ENCODE results near the gene MNX1. TPM values are rescaled to one million over a fixed set of nuclear protein-coding genes. Genes with fewer than 3 reads are reported as not detected.

The MNX1 gene
- total RNA-seq, 2 donors from 2014 or later = not detected

DNA sequence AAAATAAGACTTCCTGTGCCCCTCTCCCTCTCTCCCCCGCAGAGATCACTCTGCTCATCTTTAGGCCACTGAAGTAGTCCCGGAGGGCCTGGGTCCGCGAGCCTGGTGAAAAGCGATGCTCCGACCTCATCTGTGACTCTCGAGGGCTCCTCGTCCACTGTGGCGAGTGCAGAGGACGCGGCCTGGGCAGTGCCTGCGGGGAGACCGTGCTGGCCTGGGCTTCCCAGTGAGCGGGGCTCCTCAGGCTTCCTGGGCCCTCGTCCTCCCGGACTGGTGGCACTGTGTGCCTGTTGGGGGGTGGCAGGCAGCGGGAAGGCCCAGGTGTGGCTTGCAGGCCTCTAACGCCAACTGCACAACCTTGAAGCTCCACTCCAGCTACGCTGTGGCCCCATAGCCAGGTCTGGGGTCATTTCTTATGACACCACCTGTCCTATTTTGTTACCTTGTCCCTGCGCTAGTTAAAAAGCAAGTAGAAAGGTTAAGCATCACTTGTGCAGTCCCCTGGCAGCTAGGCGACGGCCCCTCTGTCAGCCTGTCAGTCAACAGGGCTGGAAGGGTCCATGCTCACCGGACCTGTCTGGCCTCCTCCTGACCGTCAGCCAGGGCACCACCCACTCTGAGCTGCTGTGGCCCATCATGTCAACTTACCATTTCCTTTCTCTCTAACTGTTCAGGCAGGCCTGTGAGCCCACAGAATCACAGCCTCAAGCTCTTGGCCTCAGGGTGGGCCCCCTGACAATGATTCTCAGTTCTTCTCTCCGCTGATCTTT lies 20.5 kb downstream of the MNX1 start:
- DNase-seq (ENCODE audit: low spot score) = no peak
- intact Hi-C loops (cut with DNase I) = loop anchor here in 1 of 2 donors (5.0 to 10.0 kb wide), 2 partner anchors 65 to 1047 kb away; no protein-coding TSS in a partner anchor

DNA sequence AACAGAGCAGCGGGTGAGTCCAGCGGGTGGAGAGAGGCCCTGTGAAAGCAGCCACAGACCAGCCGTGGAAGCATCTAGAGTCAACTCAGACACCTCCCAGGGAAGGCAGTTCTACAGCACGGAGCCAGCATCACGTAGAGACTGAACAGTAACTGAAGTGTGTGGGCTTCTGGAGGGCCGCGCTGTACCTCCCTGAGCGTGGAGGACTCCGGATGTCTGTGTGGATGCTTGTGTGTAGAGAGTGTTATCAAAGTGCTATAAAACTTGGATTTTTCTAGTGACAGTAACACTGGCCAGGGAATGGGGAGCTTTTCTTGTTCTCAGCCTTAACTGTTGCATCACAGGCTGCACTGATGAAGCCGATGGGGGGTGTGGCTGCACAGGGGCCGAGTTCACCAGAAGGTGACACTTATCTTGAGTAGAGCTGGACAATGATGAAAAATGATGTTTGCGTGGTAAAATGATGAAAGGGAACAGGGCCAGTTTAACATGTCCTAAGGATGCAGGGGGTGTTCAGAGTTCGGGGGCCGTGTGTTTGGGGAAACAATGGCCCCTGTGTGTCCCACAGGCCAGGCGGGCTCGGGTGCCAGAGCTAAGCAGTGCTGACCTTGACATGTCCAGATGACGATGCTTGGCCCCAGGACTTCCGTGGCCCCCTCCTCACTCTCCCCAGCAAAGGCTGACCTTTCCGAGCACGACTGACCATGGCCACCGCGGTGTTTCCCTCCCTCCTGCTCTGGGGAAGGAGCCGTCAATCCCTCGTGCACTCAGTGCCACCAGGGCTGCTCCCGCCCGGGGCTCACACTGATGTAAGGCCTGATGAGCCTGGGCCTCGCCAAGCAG lies 21.9 kb downstream of the MNX1 start:
- intact Hi-C loops (cut with DNase I) = no loop called here
- DNase-seq (ENCODE audit: low spot score) = no peak

DNA sequence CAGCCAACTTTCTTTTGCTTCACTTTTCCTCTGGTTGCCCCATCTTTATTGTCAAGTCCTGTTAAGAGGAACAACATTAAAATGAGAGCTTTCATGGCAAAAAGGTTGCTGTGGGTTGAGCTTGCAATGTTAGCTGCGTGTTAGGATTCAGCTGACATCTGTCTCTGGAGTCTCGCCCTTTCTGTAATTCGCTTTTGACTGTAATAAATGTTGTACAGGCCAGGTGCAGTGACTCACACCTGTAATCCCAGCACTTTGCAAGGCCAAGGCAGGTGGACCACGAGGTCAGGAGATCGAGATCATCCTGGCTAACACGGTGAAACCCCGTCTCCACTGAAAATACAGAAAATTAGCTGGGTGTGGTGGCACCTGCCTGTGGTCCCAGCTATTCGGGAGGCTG lies 24.1 kb downstream of the MNX1 start:
- DNase-seq (ENCODE audit: low spot score) = no peak
- intact Hi-C loops (cut with DNase I) = no loop called here

DNA sequence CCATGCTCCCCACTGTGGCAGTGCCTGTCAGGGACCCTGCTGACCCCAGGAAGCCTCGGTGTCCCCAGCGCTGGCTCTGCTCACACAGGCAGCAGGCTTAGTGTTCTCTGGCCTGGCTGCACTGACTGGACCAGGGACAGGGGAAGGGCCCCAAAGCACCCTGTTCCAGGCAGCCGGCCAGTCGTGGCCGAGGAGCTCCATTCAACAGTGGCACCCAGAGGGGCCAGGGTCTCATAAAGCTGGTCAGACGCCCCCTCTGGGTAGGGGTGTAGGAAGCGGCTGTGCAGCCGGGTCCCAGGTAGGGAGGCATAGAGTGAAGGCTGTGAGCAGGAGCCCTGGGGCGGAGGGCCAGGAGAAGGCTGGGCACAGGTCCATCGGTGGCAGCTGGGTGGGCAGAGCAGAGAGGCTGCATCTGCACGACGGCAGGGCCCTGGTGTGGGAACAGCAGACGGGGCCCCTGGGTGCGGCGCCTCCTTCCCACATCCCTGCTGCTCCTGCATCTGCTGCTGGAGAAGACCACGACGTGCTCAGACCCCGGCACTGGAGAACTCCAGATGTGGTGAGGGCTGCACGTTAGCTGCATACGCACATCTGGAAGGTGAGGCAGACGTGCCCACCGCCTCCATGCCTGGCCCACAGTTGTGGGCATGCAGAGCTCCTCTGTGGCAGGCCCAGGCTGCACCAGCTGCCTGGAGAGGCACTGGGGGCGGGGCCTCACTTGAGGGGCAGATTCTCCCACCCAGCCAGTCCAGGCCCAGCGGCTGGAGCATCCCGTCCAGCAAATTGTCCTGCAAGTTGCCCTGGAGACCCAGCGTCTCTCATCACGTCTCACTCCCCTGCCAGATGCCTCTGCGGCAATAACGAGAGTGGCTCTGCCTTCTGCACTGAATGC lies 25.1 kb downstream of the MNX1 start:
- intact Hi-C loops (cut with DNase I) = no loop called here
- DNase-seq (ENCODE audit: low spot score) = no peak

DNA sequence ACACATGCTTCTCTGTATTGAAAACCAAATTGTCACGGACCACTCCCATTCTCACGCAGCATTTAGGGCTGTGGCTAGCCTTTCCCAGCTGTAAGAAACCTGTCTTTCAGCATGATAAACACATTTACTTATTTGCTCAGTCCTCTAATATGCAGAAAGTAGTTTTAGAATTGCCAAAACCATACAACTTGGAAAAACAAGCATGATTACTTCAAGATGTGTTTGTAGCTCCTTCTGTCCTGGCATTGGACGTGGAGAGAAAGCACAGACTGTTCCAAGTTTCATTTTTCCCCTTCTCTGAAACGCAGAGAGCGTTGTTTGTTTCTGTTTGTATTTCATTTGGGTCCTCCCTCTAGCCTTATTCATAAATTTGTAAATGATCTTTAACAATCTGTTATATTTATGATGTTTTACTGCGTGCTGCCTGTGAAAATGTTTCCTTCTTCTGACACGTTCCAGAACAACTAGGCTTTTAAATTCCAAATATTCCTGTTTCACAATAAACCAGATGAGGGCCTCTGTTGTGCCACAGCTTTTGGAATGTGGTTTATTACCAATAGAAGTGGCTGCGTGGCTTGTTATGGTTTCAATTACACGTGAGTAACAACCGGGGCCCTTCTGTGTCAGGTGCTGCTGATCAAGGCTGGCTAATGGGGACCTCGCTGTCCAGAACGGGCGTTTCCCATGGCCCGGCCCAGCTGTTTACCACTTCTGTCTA lies 26.1 kb downstream of the MNX1 start:
- DNase-seq (ENCODE audit: low spot score) = no peak
- intact Hi-C loops (cut with DNase I) = no loop called here

DNA sequence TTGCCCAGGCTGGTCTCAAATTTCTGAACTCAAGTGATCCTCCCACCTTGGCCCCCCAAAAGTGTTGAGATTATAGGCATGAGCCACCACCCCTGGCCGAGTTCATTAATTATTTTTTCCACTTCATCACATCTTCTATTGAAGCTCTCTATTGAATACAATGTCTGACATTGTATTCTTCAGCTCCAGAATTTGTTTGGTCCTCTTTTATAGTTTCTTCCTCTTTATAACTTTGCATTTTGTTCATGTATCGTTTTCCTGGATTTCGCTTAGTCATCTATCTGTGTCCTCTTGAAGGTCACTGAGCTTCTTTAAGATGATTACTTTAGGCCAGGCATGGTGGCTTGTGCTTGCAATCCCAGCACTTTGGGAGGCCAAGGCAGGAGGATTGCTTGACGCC lies 30.8 kb downstream of the MNX1 start:
- no peak for DNase-seq (ENCODE audit: low spot score)
- intact Hi-C loops (cut with DNase I) = no loop called here

DNA sequence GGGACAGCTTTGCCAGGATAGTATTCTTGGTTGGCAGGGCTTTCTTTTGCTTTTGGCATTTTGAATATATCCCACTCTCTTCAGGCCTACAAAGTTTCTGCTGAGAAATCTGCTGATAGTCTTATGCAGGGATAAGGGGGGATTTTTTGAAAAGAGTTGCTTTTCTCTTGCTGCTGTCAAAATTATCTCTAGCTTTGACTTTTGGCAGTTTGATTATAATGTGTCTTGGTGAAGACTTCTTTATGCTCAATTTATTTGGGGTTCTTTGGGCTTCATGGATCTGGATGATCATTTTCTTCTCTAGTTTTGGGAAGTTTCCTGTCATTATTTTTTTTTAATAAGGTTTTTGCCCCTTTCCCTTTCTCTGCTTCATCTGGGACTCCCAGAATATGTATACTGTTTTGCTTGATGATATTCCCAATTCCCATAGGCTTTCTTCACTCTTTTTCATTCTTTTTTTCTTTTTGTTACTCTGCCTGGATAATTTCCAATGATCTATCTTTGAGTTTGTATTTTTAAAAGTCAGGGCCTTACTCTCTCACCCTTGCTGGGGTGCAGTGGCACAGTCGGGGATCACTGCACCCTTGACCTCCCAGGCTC lies 31.4 kb downstream of the MNX1 start:
- intact Hi-C loops (cut with DNase I) = no loop called here
- DNase-seq (ENCODE audit: low spot score) = no peak

DNA sequence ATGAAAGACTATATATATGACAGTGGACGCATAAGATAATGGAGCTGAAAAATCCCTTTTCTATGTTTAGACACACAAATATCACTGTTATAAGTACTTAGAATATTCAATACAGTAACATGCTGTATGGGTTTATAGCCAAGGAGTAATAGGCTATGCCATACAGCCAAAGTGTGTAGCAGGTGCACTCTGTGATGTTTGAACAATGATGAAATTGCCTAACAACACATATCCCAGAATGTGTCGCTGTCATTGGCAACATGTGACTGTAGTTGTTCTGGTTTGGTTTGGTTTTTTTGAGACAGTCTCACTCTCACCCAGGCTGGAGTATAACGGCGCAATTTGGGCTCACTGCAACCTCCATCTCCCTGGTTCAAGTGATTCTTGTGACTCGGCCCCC lies 34.8 kb downstream of the MNX1 start:
- DNase-seq (ENCODE audit: low spot score) = no peak
- intact Hi-C loops (cut with DNase I) = no loop called here

DNA sequence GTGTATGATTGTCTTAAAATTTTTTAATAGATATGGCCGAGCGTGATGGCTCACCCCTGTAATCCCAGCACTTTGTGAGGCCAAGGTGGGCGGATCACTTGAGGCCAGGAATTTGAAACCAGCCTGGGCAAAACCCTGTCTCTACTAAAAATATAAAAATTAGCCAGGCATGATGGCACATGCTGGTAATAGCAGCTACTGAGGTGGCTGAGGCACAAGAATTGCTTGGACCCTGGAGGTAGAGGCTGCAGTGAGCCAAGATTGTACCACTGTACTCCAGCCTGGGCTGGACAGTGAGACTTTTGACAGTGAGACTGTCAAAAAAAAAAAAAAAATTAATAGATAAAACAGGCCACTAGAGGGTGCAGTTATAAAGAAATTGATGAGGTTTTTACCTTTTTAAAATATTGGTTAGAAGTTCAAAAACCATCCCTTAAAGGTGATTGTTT lies 40.5 kb downstream of the MNX1 start:
- intact Hi-C loops (cut with DNase I) = loop anchor here in 1 of 2 donors (10.0 kb wide), 2 partner anchors 275 to 305 kb away; no protein-coding TSS in a partner anchor
- DNase-seq (ENCODE audit: low spot score) = no peak

DNA sequence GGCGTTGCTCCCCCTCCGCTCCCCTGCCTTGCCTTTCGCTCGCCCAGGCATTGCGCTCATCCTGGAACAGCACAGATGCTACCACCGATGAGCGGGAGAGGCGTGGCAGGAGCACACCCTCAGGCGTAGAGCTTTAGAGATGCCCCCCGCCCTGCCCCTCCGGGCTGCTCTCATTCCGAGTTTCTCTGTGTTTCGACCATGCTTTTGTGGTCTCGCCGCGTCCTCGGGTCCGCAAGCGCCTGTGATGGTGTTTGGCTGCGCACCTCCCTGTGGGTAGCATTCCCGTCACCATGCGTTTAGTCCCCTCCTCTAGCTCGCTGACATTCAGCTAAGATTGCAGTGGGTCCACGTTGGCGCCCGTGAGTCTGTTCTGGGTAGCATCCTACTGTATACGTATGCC lies 42.3 kb downstream of the MNX1 start:
- intact Hi-C loops (cut with DNase I) = loop anchor here in 1 of 2 donors (10.0 kb wide), 2 partner anchors 277 to 307 kb away; no protein-coding TSS in a partner anchor
- no peak for DNase-seq (ENCODE audit: low spot score)

DNA sequence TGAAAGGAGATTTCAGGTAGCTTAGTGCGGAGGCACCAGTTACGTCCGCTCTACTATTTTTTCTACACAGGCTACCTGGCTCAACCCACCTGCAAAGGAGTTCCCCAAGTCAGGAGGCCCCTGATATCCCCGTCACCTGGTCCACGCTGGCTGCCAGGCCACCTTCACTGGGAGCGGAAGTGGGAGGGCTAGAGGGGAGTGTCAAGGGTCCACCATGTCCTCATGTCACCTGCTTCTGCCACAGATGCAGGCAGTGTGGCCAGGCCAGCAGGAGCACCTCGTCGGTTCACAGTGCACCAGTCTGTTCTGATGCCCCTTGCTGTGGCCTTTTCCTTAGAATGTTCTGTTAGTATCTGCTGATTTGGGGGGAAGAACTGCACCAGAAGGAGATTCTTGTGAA lies 44.1 kb downstream of the MNX1 start:
- no peak for DNase-seq (ENCODE audit: low spot score)
- intact Hi-C loops (cut with DNase I) = loop anchor here in 1 of 2 donors (10.0 kb wide), 2 partner anchors 278 to 308 kb away; no protein-coding TSS in a partner anchor

DNA sequence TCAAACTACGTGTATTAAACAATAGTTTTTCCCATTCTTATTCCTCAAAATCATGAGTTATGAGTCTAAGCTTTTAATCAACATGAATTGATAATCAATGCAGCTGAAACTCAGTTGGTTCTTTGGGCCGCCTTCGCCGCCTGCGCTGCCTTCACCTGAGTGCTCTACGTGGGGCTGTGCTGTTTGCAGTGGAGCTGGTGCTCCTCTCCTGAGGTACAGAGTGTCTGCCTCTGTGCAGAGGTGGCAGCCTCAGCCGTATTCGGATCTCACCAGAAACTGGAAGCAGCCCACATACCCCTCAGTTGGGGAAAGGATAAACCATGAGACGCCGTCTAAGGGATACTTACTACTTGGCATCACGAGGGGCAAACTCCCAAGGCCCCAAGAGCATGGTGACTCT lies 45.5 kb downstream of the MNX1 start:
- intact Hi-C loops (cut with DNase I) = loop anchor here in 1 of 2 donors (10.0 kb wide), 2 partner anchors 280 to 310 kb away; no protein-coding TSS in a partner anchor
- no peak for DNase-seq (ENCODE audit: low spot score)

DNA sequence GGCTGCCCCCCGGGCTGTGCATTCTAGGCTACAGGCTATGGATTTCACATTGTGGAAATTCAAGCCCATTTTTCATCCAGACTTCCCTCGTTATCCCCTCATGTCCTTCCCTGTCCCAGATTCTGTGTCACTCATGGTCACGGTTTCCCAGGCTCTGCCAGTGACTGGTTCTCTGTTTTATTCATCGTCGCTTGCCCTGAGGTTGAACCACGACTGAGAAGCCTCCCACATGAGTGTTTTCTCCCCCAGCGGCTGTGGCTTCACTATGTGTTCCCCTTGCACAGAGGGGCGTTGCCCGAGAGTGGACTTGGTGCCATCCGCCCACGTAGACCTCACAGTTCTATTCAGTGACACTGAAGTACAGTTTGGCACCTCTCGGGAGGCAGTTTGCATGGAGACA lies 47.0 kb downstream of the MNX1 start:
- no peak for DNase-seq (ENCODE audit: low spot score)
- intact Hi-C loops (cut with DNase I) = loop anchor here in 1 of 2 donors (10.0 kb wide), 2 partner anchors 281 to 311 kb away; no protein-coding TSS in a partner anchor

DNA sequence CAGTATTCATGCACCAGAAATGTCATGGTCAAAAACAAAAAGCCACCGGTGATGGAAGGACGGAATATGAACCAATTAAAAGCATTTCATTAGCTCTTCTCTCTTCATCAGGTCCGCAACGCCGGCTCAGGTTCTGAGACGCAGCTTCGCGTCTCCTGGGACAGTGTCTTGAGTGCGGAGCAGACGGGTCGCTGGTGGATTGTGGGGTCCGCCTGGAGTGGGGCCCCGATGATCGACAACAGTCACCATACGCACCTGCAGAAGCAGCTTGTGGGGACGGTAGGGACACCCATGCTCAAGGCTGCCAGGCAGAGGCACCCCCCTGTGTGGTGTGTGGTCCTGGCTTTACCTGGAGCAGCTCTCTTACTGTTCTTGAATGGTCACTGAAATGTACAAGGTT lies 47.6 kb downstream of the MNX1 start:
- intact Hi-C loops (cut with DNase I) = loop anchor here in 1 of 2 donors (10.0 kb wide), 2 partner anchors 282 to 312 kb away; no protein-coding TSS in a partner anchor
- DNase-seq (ENCODE audit: low spot score) = no peak

DNA sequence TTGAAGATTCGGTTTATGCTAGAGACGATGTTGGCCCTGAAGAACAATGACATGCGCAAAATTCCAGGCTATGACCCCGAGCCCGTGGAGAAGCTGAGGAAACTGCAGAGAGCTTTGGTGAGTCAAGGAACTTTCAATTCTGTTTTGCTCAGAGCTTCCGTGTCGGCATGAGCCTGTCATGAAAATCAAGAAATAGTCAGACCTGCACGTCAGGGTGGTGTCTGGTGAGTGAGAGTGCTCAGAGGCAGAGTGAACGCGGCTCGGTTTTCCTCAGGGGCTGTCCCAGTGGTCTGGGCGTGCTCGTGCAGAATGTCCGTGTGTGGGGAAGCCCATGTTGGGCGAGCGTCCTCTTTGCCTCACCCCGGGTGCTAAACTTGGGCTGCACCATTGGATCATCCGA lies 48.3 kb downstream of the MNX1 start:
- intact Hi-C loops (cut with DNase I) = loop anchor here in 1 of 2 donors (10.0 kb wide), 2 partner anchors 283 to 313 kb away; no protein-coding TSS in a partner anchor
- no peak for DNase-seq (ENCODE audit: low spot score)

DNA sequence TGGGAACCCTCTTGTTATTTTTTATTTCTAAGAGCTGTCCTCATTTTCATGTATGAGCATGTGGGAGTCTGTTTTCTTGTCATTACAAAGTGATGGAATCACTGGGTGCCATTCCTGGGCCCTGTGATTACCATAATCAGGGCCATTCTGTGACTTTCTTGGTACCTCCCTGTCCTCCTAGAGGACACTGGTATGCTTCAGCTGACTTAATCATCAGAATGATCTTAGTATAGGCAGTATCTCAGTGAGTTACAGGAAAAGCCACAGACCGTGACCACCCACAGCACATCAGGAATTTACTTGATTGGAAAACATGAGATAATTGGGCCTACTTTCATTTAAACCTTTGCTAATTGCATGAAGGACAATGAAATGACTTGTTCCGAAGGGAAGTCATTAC lies 53.7 kb downstream of the MNX1 start:
- no peak for DNase-seq (ENCODE audit: low spot score)
- intact Hi-C loops (cut with DNase I) = no loop called here

DNA sequence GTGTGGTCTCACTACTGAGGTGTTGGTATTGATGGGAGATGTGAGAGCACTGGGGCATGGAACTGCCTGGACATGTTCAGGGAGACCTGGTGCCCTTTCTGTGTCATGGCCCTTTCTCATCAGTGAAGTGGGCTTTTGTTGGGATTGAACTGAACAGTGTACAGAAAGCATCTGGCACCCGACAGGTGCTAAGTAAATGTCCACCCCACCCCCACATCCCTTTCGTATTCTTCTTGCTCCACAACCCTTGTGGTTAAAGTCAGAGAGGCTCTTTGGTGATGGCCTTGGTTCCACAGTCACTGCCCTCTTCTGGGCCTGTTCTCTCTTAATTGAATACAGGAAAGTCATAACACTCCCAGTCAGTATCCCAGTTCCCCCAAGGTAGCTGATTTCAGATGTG lies 55.5 kb downstream of the MNX1 start:
- intact Hi-C loops (cut with DNase I) = no loop called here
- DNase-seq (ENCODE audit: low spot score) = no peak

Data from posterior vena cava (tissue), 2 donors.